Osteoblast (primary cell): Measurements from ENCODE around the gene FNBP1. TPM values are rescaled to one million over a fixed set of nuclear protein-coding genes. Genes with fewer than 3 reads are reported as not detected.
"Not testable (repeated sequence)": the region's sequence is repeated elsewhere in the genome, so short reads cannot be mapped to it uniquely, and the experiment has no call there.

Experiments used
- DNase-seq: peaks from one replicate; pipeline ENCODE4 v3.0.0; 2011; ENCODE audit warnings: low spot score, mixed read lengths; ENCODE audit not compliant: insufficient read length; ENCODE audit errors: missing footprints
- H2AFZ ChIP-seq: 2 replicates; pipeline ENCODE4 v1.6.0; 2011; ENCODE audit warnings: mild to moderate bottlenecking, low read length
- H3K27ac ChIP-seq: 2 replicates; pipeline ENCODE4 v1.5.1; 2011; ENCODE audit warnings: mild to moderate bottlenecking, low read depth, low read length, moderate library complexity
- H3K27me3 ChIP-seq: 2 replicates; pipeline ENCODE4 v1.6.0; 2012; ENCODE audit warnings: mild to moderate bottlenecking, control low read depth, inconsistent platforms, low read length, moderate library complexity; ENCODE audit not compliant: insufficient read depth
- H3K36me3 ChIP-seq: 2 replicates; pipeline ENCODE4 v1.5.1; 2011; ENCODE audit warnings: mild to moderate bottlenecking, low read length, control low read depth, moderate library complexity; ENCODE audit not compliant: insufficient read depth
- H3K4me1 ChIP-seq: 2 replicates; pipeline ENCODE4 v1.5.1; 2011; ENCODE audit warnings: mild to moderate bottlenecking, low read length, control low read depth, moderate library complexity; ENCODE audit not compliant: insufficient read depth
- H3K4me2 ChIP-seq: 2 replicates; pipeline ENCODE4 v1.6.0; 2011; ENCODE audit warnings: mild to moderate bottlenecking, low read length; ENCODE audit not compliant: insufficient read depth
- H3K4me3 ChIP-seq: fragments of 200-600 bp; sonication (generic); 3 replicates; pipeline ENCODE4 v1.5.1; 2012; ENCODE audit warnings: mild to moderate bottlenecking, low read length, inconsistent platforms; ENCODE audit not compliant: insufficient read depth
- H3K79me2 ChIP-seq: 2 replicates; pipeline ENCODE4 v1.6.0; 2012; ENCODE audit warnings: mild to moderate bottlenecking, low read length, control low read depth, inconsistent platforms; ENCODE audit not compliant: insufficient read depth
- H3K9me3 ChIP-seq: 2 replicates; pipeline ENCODE4 v1.5.1; 2011; ENCODE audit warnings: low read depth, low read length, control low read depth
- H4K20me1 ChIP-seq: 2 replicates; pipeline ENCODE4 v1.6.0; 2012; ENCODE audit warnings: mild to moderate bottlenecking, low read length, control low read depth; ENCODE audit not compliant: insufficient read depth
- total RNA-seq: library from RNA; depleted of rRNA; stranded (reverse); fragments of >200 nt; gene quantifications from 2 replicates; pipeline ENCODE4 v1.2.3, GENCODE V29; 2012
- TF ChIP-seq, protein P1 (sequence below): IDR thresholded peaks from 2 replicates; pipeline ENCODE4 v1.5.1; 2011; ENCODE audit warnings: mild to moderate bottlenecking, low read depth, low read length, moderate library complexity; ENCODE audit errors: extremely low read depth

Gene FNBP1
- total RNA-seq, 1 donor: 31.8 TPM

DNA sequence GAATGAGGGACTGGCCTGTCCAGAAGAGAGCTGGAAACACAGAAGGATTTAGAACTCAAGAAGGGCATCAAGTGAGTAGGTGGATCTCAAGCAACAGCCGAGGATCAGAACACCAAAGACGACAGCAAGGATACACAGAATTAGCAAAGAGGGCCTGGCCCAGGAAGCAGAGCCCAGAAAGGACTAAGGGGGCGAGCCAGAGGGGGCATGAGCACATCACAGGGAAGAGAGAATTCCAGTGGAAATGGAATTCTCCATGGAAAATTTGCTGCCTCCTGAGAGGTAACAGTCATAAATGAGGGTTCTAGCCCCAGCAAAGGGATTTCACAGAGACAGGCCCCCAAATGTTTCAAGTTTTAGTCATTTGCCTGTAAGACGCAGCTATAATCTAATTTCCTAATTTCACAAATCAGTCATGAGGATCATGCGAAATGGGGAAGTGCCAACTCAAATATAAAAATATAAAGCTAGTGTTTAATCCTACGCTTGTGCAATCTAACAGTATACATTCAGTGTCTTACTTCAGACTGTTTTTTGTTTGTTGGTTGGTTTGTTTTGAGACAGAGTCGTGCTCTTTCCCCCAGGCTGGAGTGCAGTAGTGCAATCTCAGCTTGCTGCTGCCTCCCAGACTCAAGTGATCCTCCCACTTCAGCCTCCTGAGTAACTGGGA, 46.7 kb downstream of the FNBP1 start:
- H2AFZ ChIP-seq: no peak overlapping the region
- no peak overlapping the region for H3K4me3 ChIP-seq
- H3K79me2 ChIP-seq: peaks cover 5% of the 10 kb centered on the region
- H4K20me1 ChIP-seq: peaks cover 3% of the 10 kb centered on the region
- H3K4me1 ChIP-seq: peaks cover 18% of the 10 kb centered on the region
- H3K4me2 ChIP-seq: peak overlapping the region; percentile 5
- TF ChIP-seq, protein P1, sequence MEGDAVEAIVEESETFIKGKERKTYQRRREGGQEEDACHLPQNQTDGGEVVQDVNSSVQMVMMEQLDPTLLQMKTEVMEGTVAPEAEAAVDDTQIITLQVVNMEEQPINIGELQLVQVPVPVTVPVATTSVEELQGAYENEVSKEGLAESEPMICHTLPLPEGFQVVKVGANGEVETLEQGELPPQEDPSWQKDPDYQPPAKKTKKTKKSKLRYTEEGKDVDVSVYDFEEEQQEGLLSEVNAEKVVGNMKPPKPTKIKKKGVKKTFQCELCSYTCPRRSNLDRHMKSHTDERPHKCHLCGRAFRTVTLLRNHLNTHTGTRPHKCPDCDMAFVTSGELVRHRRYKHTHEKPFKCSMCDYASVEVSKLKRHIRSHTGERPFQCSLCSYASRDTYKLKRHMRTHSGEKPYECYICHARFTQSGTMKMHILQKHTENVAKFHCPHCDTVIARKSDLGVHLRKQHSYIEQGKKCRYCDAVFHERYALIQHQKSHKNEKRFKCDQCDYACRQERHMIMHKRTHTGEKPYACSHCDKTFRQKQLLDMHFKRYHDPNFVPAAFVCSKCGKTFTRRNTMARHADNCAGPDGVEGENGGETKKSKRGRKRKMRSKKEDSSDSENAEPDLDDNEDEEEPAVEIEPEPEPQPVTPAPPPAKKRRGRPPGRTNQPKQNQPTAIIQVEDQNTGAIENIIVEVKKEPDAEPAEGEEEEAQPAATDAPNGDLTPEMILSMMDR: no peak
- no peaks in the 10 kb centered on the region for H3K36me3 ChIP-seq
- peak overlapping the region; percentile 21 for H3K27ac ChIP-seq
- no peaks in the 10 kb centered on the region for H3K9me3 ChIP-seq
- no peaks in the 10 kb centered on the region for H3K27me3 ChIP-seq
- DNase-seq: peak; percentile 62

DNA sequence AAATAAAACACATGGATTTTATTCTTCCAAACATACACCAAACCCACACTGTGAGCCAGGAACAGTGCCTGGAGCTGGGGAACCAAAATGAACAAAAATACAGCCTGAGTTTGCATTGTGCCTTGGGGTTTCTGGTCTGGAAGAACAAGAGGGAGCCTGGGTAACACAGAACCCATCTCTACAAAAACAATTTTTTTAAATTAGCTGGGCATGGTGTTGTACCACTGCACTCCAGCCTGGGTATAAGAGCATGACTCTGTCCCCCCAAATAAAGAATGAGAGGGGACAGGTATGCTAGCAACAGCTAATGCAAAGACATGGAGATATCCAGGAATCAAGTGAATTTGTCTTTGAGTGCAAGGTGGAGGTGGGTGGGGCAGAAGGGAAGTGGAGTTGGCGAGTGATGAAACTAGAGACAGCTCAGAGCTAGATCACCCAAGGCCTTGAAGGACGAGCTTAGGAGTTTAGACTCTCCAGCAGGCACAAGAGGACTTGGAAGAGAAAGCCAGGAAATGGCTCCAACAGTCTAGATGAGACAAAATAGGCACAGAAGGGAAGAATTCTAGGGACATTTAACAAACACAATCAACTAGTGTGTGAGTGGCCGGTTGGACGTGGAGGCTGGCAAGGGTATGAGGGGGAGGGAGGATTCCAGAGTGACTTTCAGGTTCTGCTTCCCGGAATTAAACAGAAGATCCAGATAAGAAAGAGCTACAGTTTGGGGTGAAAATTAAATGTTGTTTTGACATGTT, 47.4 kb downstream of the FNBP1 start:
- H3K36me3 ChIP-seq: no peaks in the 10 kb centered on the region
- H3K4me3 ChIP-seq: no peak overlapping the region
- no peaks in the 10 kb centered on the region for H3K9me3 ChIP-seq
- H3K79me2 ChIP-seq: peaks cover 5% of the 10 kb centered on the region
- H4K20me1 ChIP-seq: peaks cover 3% of the 10 kb centered on the region
- TF ChIP-seq, protein P1: no peak
- DNase-seq: peak; percentile 46
- peaks cover 19% of the 10 kb centered on the region for H3K4me1 ChIP-seq
- no peaks in the 10 kb centered on the region for H3K27me3 ChIP-seq
- no peak overlapping the region for H3K4me2 ChIP-seq
- H2AFZ ChIP-seq: no peak overlapping the region
- H3K27ac ChIP-seq: peak overlapping the region; percentile 21

DNA sequence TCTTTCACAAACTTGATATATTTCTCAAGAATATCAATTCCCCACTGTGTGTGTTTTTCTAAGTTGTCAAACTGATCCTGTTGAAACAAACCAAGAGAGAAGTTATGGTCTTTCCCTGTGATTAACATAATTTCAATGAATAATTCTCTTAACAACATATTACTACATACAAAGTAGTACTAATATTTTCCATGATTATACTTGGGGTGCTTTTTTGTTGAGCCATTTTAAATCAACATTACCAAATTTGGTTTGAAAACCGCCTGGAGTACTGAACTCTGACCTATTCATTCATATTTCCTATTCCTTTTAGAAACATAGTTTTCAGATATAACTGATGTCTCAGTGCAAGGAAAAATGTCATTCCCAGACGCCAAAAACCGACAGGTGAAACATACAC, 48.1 kb downstream of the FNBP1 start:
- Histone ChIP-seq H2AFZ (no peak overlapping the region), H3K4me3 (no peak overlapping the region), H3K4me2 (no peak overlapping the region), H4K20me1 (peaks cover 3% of the 10 kb centered on the region), H3K9me3 (no peaks in the 10 kb centered on the region), H3K4me1 (peaks cover 26% of the 10 kb centered on the region), H3K27ac (no peak overlapping the region), H3K36me3 (no peaks in the 10 kb centered on the region), H3K79me2 (peaks cover 5% of the 10 kb centered on the region), H3K27me3 (no peaks in the 10 kb centered on the region)
- TF ChIP-seq, protein P1: no peak
- DNase-seq: no peak

DNA sequence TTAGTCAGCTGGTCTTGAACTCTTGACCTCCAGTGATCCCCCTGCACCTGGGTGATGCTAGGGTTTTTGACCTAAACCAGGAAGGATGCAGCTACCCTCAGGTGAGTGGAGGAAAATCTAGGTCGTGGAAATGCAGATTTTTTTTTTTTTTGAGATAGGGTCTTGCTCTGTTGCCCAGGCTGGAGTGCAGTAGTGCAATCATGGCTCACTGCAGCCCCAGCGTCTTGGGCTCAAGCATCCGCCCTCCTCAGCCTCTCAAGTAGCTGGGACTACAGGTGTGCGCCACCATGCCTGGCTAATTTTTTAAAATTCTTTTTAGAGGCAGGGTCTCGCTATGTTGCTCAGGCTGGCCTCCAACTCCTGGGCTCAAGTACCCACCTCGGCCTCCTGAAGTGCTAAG, 51.9 kb downstream of the FNBP1 start:
- peaks cover 28% of the 10 kb centered on the region for H3K4me1 ChIP-seq
- not testable (repeated sequence) for H3K4me3 ChIP-seq, DNase-seq, H3K36me3 ChIP-seq, H2AFZ ChIP-seq, H3K4me2 ChIP-seq, H3K27me3 ChIP-seq, H3K27ac ChIP-seq, H4K20me1 ChIP-seq, H3K9me3 ChIP-seq, H3K79me2 ChIP-seq
